Breast epithelium (tissue), 3 donors: ENCODE measurements around the gene ATP7B.

Experiments
- POLR2A ChIP-seq: fragments of 450-650 bp; IDR thresholded peaks from one replicate; pipeline ENCODE4 v1.6.1; 2016; ENCODE audit warnings: antibody characterized with exemption, mild to moderate bottlenecking, moderate library complexity
- POLR2AphosphoS5 ChIP-seq, 3 donors: sonication (generic); formaldehyde crosslinking; IDR thresholded peaks; one replicate each; pipeline ENCODE4 v1.6.1; 2017; ENCODE audit warnings: antibody characterized with exemption in 3 of 3
- TF ChIP-seq, protein P1 (sequence below), 3 donors: fragments of 450-650 bp; IDR thresholded peaks; one replicate each; pipeline ENCODE4 v1.5.1; 2016 to 2017; ENCODE audit warnings: antibody characterized with exemption in 3 of 3, mild to moderate bottlenecking in 3 of 3, moderate library complexity in 3 of 3

- TF ChIP-seq, protein P1, sequence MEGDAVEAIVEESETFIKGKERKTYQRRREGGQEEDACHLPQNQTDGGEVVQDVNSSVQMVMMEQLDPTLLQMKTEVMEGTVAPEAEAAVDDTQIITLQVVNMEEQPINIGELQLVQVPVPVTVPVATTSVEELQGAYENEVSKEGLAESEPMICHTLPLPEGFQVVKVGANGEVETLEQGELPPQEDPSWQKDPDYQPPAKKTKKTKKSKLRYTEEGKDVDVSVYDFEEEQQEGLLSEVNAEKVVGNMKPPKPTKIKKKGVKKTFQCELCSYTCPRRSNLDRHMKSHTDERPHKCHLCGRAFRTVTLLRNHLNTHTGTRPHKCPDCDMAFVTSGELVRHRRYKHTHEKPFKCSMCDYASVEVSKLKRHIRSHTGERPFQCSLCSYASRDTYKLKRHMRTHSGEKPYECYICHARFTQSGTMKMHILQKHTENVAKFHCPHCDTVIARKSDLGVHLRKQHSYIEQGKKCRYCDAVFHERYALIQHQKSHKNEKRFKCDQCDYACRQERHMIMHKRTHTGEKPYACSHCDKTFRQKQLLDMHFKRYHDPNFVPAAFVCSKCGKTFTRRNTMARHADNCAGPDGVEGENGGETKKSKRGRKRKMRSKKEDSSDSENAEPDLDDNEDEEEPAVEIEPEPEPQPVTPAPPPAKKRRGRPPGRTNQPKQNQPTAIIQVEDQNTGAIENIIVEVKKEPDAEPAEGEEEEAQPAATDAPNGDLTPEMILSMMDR (IDR thresholded peaks at IDR 0.05), result no peak
- no peak for TF ChIP-seq POLR2A
- no peak for TF ChIP-seq POLR2AphosphoS5 (IDR thresholded peaks at IDR 0.05)
Measured at GRCh38 chr13:51912511-51913225, 98.6 kb downstream of the ATP7B start.
